Loucy (cell line): ENCODE measurements around the gene DYNC1I2.

Experiments
- H2AFZ ChIP-seq: fragments of 200-600 bp; sonication (generic); 2 replicates; pipeline ENCODE4 v1.6.0; 2016; ENCODE audit warnings: antibody characterized with exemption, mild to moderate bottlenecking, low read length, moderate library complexity
- H3F3A ChIP-seq: fragments of 200-600 bp; 2 replicates; pipeline ENCODE4 v1.6.0; 2016; ENCODE audit warnings: antibody characterized with exemption, low read depth, mild to moderate bottlenecking
- H3K27me3 ChIP-seq: fragments of 200-600 bp; sonication (generic); 2 replicates; pipeline ENCODE4 v1.6.1; 2014; ENCODE audit warnings: low read length, mild to moderate bottlenecking; ENCODE audit not compliant: insufficient read depth, poor library complexity, severe bottlenecking
- H3K36me3 ChIP-seq: fragments of 200-600 bp; sonication (generic); 2 replicates; pipeline ENCODE4 v1.6.1; 2016; ENCODE audit warnings: low read length; ENCODE audit not compliant: insufficient read depth
- H3K4me1 ChIP-seq: fragments of 200-600 bp; sonication (generic); 2 replicates; pipeline ENCODE4 v1.5.1; 2014; ENCODE audit warnings: low read length, mild to moderate bottlenecking; ENCODE audit not compliant: insufficient read depth, poor library complexity, severe bottlenecking
- H3K4me2 ChIP-seq: fragments of 200-600 bp; sonication (generic); 2 replicates; pipeline ENCODE4 v1.6.0; 2014; ENCODE audit warnings: antibody characterized with exemption, low read length, low read depth, mild to moderate bottlenecking; ENCODE audit not compliant: poor library complexity, severe bottlenecking
- H3K4me3 ChIP-seq: fragments of 200-600 bp; sonication (generic); 2 replicates; pipeline ENCODE4 v1.5.1; 2014; ENCODE audit warnings: low read length, mild to moderate bottlenecking, mixed read lengths; ENCODE audit not compliant: poor library complexity, severe bottlenecking
- H3K79me2 ChIP-seq: fragments of 200-600 bp; sonication (generic); 2 replicates; pipeline ENCODE4 v1.6.1; 2014; ENCODE audit warnings: low read length; ENCODE audit not compliant: insufficient read depth
- H3K9ac ChIP-seq: fragments of 200-600 bp; sonication (generic); 2 replicates; pipeline ENCODE4 v1.6.0; 2014; ENCODE audit warnings: mild to moderate bottlenecking, low read depth, low read length, moderate library complexity; ENCODE audit not compliant: poor library complexity, severe bottlenecking
- H3K9me2 ChIP-seq: fragments of 200-600 bp; sonication (generic); replicated peaks from 2 replicates; pipeline ENCODE4 v1.6.1; 2016; ENCODE audit warnings: low read depth, low read length, mixed read lengths
- H3K9me3 ChIP-seq: fragments of 200-600 bp; sonication (generic); 2 replicates; pipeline ENCODE4 v1.6.1; 2014; ENCODE audit warnings: mild to moderate bottlenecking, antibody characterized with exemption, low read length, low read depth; ENCODE audit not compliant: insufficient read depth
- H4K20me1 ChIP-seq: fragments of 200-600 bp; sonication (generic); 2 replicates; pipeline ENCODE4 v1.6.0; 2014; ENCODE audit warnings: antibody characterized with exemption, low read length, mild to moderate bottlenecking; ENCODE audit not compliant: insufficient read depth, poor library complexity, severe bottlenecking
- CTCF ChIP-seq: fragments of 200-600 bp; sonication (generic); conservative IDR thresholded peaks from 2 replicates; pipeline ENCODE4 v1.5.1; 2014; ENCODE audit warnings: mild to moderate bottlenecking, antibody characterized with exemption, low read length
- EZH2phosphoT487 ChIP-seq: fragments of 200-600 bp; IDR thresholded peaks from 2 replicates; pipeline ENCODE4 v1.6.1; 2018; ENCODE audit warnings: antibody characterized with exemption, mild to moderate bottlenecking, moderate library complexity, borderline replicate concordance

DYNC1I2 gene

GRCh38 chr2:171726847-171727450 lies 39.7 kb downstream of the DYNC1I2 start:
- H3K9ac ChIP-seq = no peak overlapping the region
- TF ChIP-seq EZH2phosphoT487 = no peak
- TF ChIP-seq CTCF = no peak
- H3K79me2 ChIP-seq = no peaks in the 10 kb centered on the region
- peaks cover 9% of the 10 kb centered on the region for H3K4me1 ChIP-seq
- no peaks in the 10 kb centered on the region for H3K9me3 ChIP-seq
- no peaks in the 10 kb centered on the region for H3K27me3 ChIP-seq
- H3F3A ChIP-seq = no peaks in the 10 kb centered on the region
- no peaks in the 10 kb centered on the region for H4K20me1 ChIP-seq
- no peak overlapping the region for H2AFZ ChIP-seq
- no peak overlapping the region for H3K4me2 ChIP-seq
- H3K9me2 ChIP-seq = no peaks in the 10 kb centered on the region
- H3K36me3 ChIP-seq = peaks cover 62% of the 10 kb centered on the region
- no peak overlapping the region for H3K4me3 ChIP-seq

DNA sequence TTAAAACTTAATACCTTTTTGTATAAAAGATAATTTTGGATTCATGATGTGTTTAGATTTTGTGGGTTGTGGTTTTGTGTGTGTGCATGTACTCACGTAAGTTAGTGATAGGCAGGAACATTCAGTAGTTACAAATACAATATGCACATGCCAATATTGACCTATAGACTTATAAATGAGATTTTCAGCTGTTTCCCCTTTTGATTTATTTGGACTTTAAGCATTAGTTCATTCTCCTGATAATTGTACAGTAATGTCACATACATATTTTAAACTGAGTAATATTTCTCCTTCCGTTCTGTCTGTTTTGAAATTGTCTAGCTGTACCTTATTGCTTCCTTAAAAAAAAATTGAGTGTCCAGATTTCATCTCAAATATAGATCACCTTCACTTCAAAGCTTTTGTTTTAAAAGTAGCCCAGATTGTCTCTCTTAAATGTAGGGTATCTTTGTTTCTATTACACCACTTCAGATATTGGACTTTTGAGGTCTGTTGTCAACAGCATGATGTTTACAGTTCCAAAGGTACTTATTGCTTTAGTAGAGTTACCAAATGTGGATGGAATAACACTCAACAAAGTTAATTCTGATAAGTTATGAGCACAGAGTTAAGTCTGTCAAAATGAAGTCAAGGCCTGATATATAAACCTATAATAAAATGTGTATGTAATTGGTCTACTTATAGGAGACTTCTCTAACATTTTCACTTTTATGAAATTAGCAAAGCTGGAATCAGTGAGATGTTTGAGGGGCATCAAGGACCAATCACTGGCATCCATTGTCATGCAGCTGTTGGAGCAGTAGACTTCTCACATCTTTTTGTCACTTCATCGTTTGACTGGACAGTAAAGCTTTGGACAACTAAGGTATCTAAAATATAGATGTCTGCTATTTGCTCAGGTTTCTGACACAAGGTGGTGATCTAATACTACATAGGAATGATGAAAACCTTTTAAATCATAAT lies 42.0 kb downstream of the DYNC1I2 start:
- no peaks in the 10 kb centered on the region for H3K9me3 ChIP-seq
- no peaks in the 10 kb centered on the region for H4K20me1 ChIP-seq
- H2AFZ ChIP-seq = no peak overlapping the region
- no peaks in the 10 kb centered on the region for H3K27me3 ChIP-seq
- H3K4me3 ChIP-seq = no peak overlapping the region
- H3K9ac ChIP-seq = no peak overlapping the region
- H3K4me1 ChIP-seq = peaks cover 5% of the 10 kb centered on the region
- H3K79me2 ChIP-seq = no peaks in the 10 kb centered on the region
- no peaks in the 10 kb centered on the region for H3F3A ChIP-seq
- no peaks in the 10 kb centered on the region for H3K9me2 ChIP-seq
- peaks cover 70% of the 10 kb centered on the region for H3K36me3 ChIP-seq
- TF ChIP-seq EZH2phosphoT487 (no peak), CTCF (no peak)
- H3K4me2 ChIP-seq = no peak overlapping the region

DNA sequence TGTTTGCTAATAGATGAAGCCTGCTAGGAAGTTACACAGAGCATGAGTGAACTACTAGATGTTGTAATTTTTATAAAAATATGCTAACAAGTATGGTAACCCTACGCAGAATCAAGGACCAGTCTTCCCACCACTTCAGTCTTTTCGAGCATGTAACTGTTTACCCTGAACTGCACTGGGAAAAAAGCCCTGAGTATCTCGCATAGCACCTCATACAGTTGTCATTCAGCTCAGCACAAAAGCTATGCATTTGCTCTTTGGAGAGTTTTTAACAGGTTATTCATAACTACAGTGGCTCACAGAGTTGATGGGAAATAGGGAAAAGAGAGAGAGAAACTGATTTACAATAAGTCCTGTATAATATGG lies 42.7 kb downstream of the DYNC1I2 start:
- Histone ChIP-seq H3K9me3 (no peaks in the 10 kb centered on the region), H2AFZ (no peak overlapping the region), H3K9ac (no peak overlapping the region), H3K79me2 (no peaks in the 10 kb centered on the region), H3K4me3 (no peak overlapping the region), H3K36me3 (peaks cover 73% of the 10 kb centered on the region), H3K27me3 (no peaks in the 10 kb centered on the region), H3K4me2 (no peak overlapping the region), H3F3A (no peaks in the 10 kb centered on the region), H4K20me1 (no peaks in the 10 kb centered on the region), H3K4me1 (peaks cover 7% of the 10 kb centered on the region), H3K9me2 (no peaks in the 10 kb centered on the region)
- TF ChIP-seq CTCF (no peak), EZH2phosphoT487 (no peak)
